Esophagus squamous epithelium (tissue), 4 donors: ENCODE results near the gene ADORA2B.

Experiments
- POLR2A ChIP-seq, 4 donors: fragments of 450-650 bp; IDR thresholded peaks; one replicate each; pipeline ENCODE4 v1.6.1; 2017; ENCODE audit warnings: antibody characterized with exemption in 4 of 4, mild to moderate bottlenecking in 4 of 4, moderate library complexity in 3 of 4
- TF ChIP-seq, protein P1 (sequence below), 6 experiments: fragments of 450-650 bp in 4 of 6; fragments of 200-600 bp in 2 of 6; sonication (generic) in 2 of 6; IDR thresholded peaks; one replicate each; pipeline ENCODE4 v1.5.1; 2016 to 2019; ENCODE audit warnings: antibody characterized with exemption in 6 of 6, mild to moderate bottlenecking in 4 of 6, moderate library complexity in 4 of 6

DNA sequence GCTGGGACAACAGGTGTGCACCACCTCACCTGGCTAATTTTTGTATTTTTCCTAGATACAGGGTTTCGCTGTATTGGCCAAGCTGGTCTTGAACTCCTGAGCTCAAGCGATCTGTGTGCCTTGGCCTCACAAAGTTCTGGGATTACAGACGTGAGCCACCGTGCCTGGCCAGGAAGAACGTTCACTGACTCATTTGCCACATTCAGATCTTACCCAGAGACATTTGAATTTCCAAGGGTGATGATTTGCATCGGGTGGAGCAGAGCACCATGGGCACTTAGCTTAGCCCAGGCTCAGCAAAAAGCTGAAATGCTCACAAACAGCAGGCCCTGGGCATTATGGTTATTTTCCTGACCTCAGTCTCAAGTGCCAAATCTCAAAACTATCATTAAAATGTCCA, 14.5 kb upstream of the ADORA2B start:
- TF ChIP-seq, protein P1, sequence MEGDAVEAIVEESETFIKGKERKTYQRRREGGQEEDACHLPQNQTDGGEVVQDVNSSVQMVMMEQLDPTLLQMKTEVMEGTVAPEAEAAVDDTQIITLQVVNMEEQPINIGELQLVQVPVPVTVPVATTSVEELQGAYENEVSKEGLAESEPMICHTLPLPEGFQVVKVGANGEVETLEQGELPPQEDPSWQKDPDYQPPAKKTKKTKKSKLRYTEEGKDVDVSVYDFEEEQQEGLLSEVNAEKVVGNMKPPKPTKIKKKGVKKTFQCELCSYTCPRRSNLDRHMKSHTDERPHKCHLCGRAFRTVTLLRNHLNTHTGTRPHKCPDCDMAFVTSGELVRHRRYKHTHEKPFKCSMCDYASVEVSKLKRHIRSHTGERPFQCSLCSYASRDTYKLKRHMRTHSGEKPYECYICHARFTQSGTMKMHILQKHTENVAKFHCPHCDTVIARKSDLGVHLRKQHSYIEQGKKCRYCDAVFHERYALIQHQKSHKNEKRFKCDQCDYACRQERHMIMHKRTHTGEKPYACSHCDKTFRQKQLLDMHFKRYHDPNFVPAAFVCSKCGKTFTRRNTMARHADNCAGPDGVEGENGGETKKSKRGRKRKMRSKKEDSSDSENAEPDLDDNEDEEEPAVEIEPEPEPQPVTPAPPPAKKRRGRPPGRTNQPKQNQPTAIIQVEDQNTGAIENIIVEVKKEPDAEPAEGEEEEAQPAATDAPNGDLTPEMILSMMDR (IDR thresholded peaks at IDR 0.05): no peak
- no peak for TF ChIP-seq POLR2A (IDR thresholded peaks at IDR 0.05)
